ENCODE measurements around the gene ROCK2. TPM values are rescaled to one million over a fixed set of nuclear protein-coding genes. Genes with fewer than 3 reads are reported as not detected.
"Not testable (repeated sequence)": the region's sequence is repeated elsewhere in the genome, so short reads cannot be mapped to it uniquely, and the experiment has no call there.

The ROCK2 gene
- total RNA-seq, 1 experiment from 2014 or later = 25.9 TPM

GRCh38 chr2:11234309-11234708, 110.1 kb downstream of the ROCK2 start (continued):
- no peak for TF ChIP-seq MLX (CRISPR knock-in tag; IDR thresholded peaks at IDR 0.05)
- no peak for TF ChIP-seq NR3C1 (CRISPR knock-in tag; conservative IDR thresholded peaks at IDR 0.05; ENCODE audit: low read depth)
- TF ChIP-seq ZNF138 (CRISPR knock-in tag; conservative IDR thresholded peaks at IDR 0.05) = no peak
- no peak for TF ChIP-seq ZNF671 (CRISPR knock-in tag; IDR thresholded peaks at IDR 0.05)
- TF ChIP-seq PRDM15 (CRISPR knock-in tag; IDR thresholded peaks at IDR 0.05) = no peak

DNA sequence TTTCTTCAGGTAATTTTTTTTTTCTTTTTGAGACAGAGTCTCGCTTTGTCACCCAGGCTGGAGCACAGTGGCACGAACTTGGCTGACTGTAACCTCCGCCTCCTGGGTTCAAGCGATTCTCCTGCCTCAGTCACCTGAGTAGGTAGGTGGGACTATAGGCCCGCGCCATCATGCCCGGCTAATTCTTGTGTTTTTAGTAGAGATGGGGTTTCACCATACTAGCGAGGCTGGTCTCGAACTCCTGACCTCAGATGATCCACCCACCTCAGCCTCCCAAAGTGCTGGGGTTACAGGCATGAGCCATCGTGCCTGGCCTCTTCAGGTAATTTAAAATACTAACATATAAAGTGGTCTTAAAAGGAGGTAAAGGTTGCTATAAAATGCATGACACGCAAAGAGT, 113.2 kb downstream of the ROCK2 start:
- POLR2A ChIA-PET; CTCF ChIA-PET; DNase-seq (ENCODE audit: low spot score); H3K4me1 Mint-ChIP-seq; ATAC-seq; H3K9me3 Mint-ChIP-seq; H3K4me3 Mint-ChIP-seq; H3K27me3 Mint-ChIP-seq (ENCODE audit: low read depth); H3K36me3 Mint-ChIP-seq; H3K27ac Mint-ChIP-seq: not testable (repeated sequence)

DNA sequence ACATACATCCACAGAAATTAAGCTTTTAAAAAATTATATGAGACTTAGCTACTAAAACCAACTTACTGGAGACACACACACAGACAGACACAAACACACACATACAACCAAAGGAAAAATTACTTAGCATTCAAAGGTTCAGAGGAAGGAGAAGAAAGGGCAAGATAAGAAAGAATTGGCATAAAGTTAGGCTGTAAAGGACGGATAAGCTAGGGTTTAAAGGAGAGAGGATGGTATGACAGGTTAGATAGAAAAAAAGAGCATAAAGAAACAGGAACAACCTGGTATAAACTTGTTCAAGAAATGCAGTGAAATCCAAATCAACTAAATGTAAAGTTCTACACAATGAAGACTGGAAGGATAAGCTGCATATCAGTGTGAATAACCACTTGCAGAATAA, 115.7 kb downstream of the ROCK2 start:
- DNase-seq (ENCODE audit: low spot score) = no peak
- POLR2A ChIA-PET = no interaction called here
- Mint-ChIP-seq H3K4me1 (peaks cover 21% of the 10 kb centered on the region), H3K4me3 (no peak overlapping the region), H3K36me3 (no peaks in the 10 kb centered on the region), H3K27ac (no peak overlapping the region), H3K27me3 (ENCODE audit: low read depth) (no peaks in the 10 kb centered on the region), H3K9me3 (no peaks in the 10 kb centered on the region)
- CTCF ChIA-PET = no interaction called here
- no peak for ATAC-seq
- TF ChIP-seq FOXJ3 (CRISPR knock-in tag; IDR thresholded peaks at IDR 0.05; ENCODE audit: borderline replicate concordance) = no peak
- no peak for TF ChIP-seq ZNF121 (CRISPR knock-in tag; IDR thresholded peaks at IDR 0.05)
- TF ChIP-seq KAT7 (CRISPR knock-in tag; IDR thresholded peaks at IDR 0.05; ENCODE audit: borderline replicate concordance) = no peak
- no peak for TF ChIP-seq E2F5 (CRISPR knock-in tag; IDR thresholded peaks at IDR 0.05)
- TF ChIP-seq TCF7 (CRISPR knock-in tag; IDR thresholded peaks at IDR 0.05; ENCODE audit: low read depth) = no peak
- TF ChIP-seq, protein P1, sequence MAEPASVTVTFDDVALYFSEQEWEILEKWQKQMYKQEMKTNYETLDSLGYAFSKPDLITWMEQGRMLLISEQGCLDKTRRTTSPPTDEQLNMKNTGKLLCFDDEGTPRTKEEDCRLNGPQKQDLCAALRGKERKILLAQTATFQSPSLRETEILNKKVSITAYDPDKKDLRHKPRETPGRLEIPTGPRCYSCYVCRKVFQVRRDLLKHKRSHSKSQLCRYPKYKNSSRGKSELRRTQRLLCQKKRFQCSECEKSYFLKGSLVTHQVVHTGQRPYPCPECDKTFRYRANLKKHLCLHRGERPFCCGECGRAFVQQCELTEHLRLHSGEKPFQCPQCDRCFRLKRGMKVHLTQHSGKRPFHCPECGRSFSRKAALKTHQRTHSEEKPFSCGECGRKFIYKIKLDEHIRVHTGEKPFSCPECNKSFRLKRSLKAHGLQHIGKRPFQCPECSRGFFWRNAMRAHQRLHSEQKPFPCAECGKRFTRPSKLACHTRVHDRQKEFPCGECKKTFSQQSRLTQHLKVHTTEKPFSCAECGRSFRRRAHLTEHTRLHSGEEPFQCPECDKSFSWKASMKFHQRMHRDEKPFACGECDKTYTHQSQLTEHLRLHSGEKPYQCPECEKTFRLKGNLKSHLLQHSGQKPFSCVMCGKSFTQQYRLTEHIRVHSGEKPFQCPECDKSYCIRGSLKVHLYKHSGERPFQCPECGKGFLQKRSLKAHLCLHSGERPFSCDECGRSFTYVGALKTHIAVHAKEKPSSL (CRISPR knock-in tag; conservative IDR thresholded peaks at IDR 0.05) = no peak
- TF ChIP-seq NR1H2 (CRISPR knock-in tag; IDR thresholded peaks at IDR 0.05) = no peak
- TF ChIP-seq, protein P2, sequence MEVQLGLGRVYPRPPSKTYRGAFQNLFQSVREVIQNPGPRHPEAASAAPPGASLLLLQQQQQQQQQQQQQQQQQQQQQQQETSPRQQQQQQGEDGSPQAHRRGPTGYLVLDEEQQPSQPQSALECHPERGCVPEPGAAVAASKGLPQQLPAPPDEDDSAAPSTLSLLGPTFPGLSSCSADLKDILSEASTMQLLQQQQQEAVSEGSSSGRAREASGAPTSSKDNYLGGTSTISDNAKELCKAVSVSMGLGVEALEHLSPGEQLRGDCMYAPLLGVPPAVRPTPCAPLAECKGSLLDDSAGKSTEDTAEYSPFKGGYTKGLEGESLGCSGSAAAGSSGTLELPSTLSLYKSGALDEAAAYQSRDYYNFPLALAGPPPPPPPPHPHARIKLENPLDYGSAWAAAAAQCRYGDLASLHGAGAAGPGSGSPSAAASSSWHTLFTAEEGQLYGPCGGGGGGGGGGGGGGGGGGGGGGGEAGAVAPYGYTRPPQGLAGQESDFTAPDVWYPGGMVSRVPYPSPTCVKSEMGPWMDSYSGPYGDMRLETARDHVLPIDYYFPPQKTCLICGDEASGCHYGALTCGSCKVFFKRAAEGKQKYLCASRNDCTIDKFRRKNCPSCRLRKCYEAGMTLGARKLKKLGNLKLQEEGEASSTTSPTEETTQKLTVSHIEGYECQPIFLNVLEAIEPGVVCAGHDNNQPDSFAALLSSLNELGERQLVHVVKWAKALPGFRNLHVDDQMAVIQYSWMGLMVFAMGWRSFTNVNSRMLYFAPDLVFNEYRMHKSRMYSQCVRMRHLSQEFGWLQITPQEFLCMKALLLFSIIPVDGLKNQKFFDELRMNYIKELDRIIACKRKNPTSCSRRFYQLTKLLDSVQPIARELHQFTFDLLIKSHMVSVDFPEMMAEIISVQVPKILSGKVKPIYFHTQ (CRISPR knock-in tag; IDR thresholded peaks at IDR 0.05) = no peak
- TF ChIP-seq MLX (CRISPR knock-in tag; IDR thresholded peaks at IDR 0.05) = no peak
- TF ChIP-seq TEAD4 (CRISPR knock-in tag; IDR thresholded peaks at IDR 0.05) = no peak
- no peak for TF ChIP-seq ZBTB21 (CRISPR knock-in tag; IDR thresholded peaks at IDR 0.05; ENCODE audit: borderline replicate concordance)
- no peak for TF ChIP-seq ATF3 (CRISPR knock-in tag; conservative IDR thresholded peaks at IDR 0.05)
- TF ChIP-seq, protein P3, sequence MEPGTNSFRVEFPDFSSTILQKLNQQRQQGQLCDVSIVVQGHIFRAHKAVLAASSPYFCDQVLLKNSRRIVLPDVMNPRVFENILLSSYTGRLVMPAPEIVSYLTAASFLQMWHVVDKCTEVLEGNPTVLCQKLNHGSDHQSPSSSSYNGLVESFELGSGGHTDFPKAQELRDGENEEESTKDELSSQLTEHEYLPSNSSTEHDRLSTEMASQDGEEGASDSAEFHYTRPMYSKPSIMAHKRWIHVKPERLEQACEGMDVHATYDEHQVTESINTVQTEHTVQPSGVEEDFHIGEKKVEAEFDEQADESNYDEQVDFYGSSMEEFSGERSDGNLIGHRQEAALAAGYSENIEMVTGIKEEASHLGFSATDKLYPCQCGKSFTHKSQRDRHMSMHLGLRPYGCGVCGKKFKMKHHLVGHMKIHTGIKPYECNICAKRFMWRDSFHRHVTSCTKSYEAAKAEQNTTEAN (CRISPR knock-in tag; IDR thresholded peaks at IDR 0.05) = no peak
- TF ChIP-seq IRF1 (CRISPR knock-in tag; IDR thresholded peaks at IDR 0.05) = no peak
- TF ChIP-seq IRF2 (CRISPR knock-in tag; IDR thresholded peaks at IDR 0.05; ENCODE audit: borderline replicate concordance, low read depth) = no peak
- no peak for TF ChIP-seq ZNF219 (CRISPR knock-in tag; IDR thresholded peaks at IDR 0.05; ENCODE audit: borderline replicate concordance)

Measured in WTC11 (cell line).